Astrocyte of the cerebellum (primary cell): ENCODE data around the gene ZNF668.
A peak's percentile ranks its signal among the peaks of the same experiment; 100 is the strongest.

ENCODE experiments used
- DNase-seq: peaks from one replicate; pipeline ENCODE4 v3.0.0-alpha.2; 2011; ENCODE audit warnings: low read depth
- H3K4me3 ChIP-seq: 2 replicates; pipeline ENCODE4 v1.5.1; 2011; ENCODE audit warnings: mild to moderate bottlenecking, low read depth, low read length, moderate library complexity
- CTCF ChIP-seq: IDR thresholded peaks from 2 replicates; pipeline ENCODE4 v1.5.1; 2012; ENCODE audit warnings: low read length, low read depth, moderate library complexity, mild to moderate bottlenecking; ENCODE audit errors: missing control alignments
- in situ Hi-C: cut with HindIII; loops from 2 replicates; pipeline ENCODE4 v1.10.0; 2017; ENCODE audit warnings: low sequenced_read_pairs

The ZNF668 gene

GRCh38 chr16:31073970-31074813, at the start of gene ZNF668, which contains the start of gene ZNF646:
Gene ZNF668 (minus strand): TSS chr16:31074240. CDS start chr16:31064459, 9,781 bp downstream.
Gene ZNF646 (plus strand): TSS chr16:31074422. CDS start chr16:31076325, 1,903 bp downstream.
- DNase-seq: peak; percentile 99
- TF ChIP-seq CTCF: no peak
- H3K4me3 ChIP-seq: peak within 1 kb of the TSS; percentile 85
- in situ Hi-C loops: loop anchor here (25.0 kb wide), 1 partner anchor 137 kb away; the partner anchor contains the start of gene ORAI3

- H3K4me3 ChIP-seq: no peak overlapping the region
- in situ Hi-C loops: no loop called here
- no peak for DNase-seq
- no peak for TF ChIP-seq CTCF
Observed at GRCh38 chr16:31120129-31120528, 46.1 kb upstream of the ZNF668 start.

- peak overlapping the region; percentile 58 for H3K4me3 ChIP-seq
- DNase-seq: no peak
- in situ Hi-C loops: no loop called here
- no peak for TF ChIP-seq CTCF
Observed at GRCh38 chr16:31118223-31119155, 44.4 kb upstream of the ZNF668 start.

GRCh38 chr16:31117384-31118222, 43.6 kb upstream of the ZNF668 start, which contains the start of gene KAT8:
Gene KAT8 (plus strand): TSS chr16:31117664. CDS start chr16:31117682, 18 bp downstream.
- peak; percentile 97 for DNase-seq
- TF ChIP-seq CTCF: no peak
- peak within 1 kb of the TSS; percentile 58 for H3K4me3 ChIP-seq
- in situ Hi-C loops: no loop called here

- in situ Hi-C loops: no loop called here
- no peak for DNase-seq
- no peak for TF ChIP-seq CTCF
- no peak overlapping the region for H3K4me3 ChIP-seq
Observed at GRCh38 chr16:31114468-31114867, 40.4 kb upstream of the ZNF668 start.
